Measurements from ENCODE around the gene SEC24D.

GRCh38 chr4:118881512-118882146, 45.7 kb upstream of the SEC24D start:
- no peak for TF ChIP-seq RBBP5 (IDR thresholded peaks at IDR 0.05; ENCODE audit: borderline replicate concordance, low read depth, low read length)
- no peak for TF ChIP-seq PHF8 (conservative IDR thresholded peaks at IDR 0.05; ENCODE audit: low read depth, low read length)
- no peak for TF ChIP-seq CHD1 (IDR thresholded peaks at IDR 0.05; ENCODE audit: low read depth, low read length)
- TF ChIP-seq RNF2 (IDR thresholded peaks at IDR 0.05; ENCODE audit: borderline replicate concordance, low read depth, low read length, missing control alignments, poor library complexity, severe bottlenecking) = no peak
- no peak for TF ChIP-seq CTCF (IDR thresholded peaks at IDR 0.05; ENCODE audit: control extremely low read depth in 1 of 3, insufficient read depth in 1 of 3, low read depth in 1 of 3, low read length in 3 of 3)
- TF ChIP-seq EGR1 (IDR thresholded peaks at IDR 0.05; ENCODE audit: borderline replicate concordance, low read depth, low read length) = no peak
